AG04450 (cell line): ENCODE measurements around the gene DHRS1. TPM values are rescaled to one million over a fixed set of nuclear protein-coding genes. Genes with fewer than 3 reads are reported as not detected.

Experiments used
- CTCF ChIA-PET: fragments of 300-600, 350-600 bp; formaldehyde crosslinking; extraction: SDS; loops from one replicate; lab custom pipeline; 2022; ENCODE audit warnings: antibody characterized with exemption, inconsistent platforms; lab: Charles Lee
- POLR2A ChIA-PET: fragments of 350-600 bp; formaldehyde crosslinking; extraction: SDS; loops from one replicate; lab custom pipeline; 2021; ENCODE audit warnings: antibody characterized with exemption, inconsistent platforms; lab: Yijun Ruan, JAX
- DNase-seq: peaks from one replicate; pipeline ENCODE4 v3.0.0-alpha.2; 2011; ENCODE audit warnings: low read depth, low spot score
- H3K27ac ChIP-seq: one replicate; pipeline ENCODE4 v1.5.1; 2012; ENCODE audit warnings: low read depth, low read length, control low read depth
- H3K27me3 ChIP-seq: one replicate; pipeline ENCODE4 v1.6.0; 2012; ENCODE audit warnings: low read length; ENCODE audit not compliant: control insufficient read depth, insufficient read depth
- H3K4me3 ChIP-seq: 2 replicates; pipeline ENCODE4 v1.5.1; 2011; ENCODE audit warnings: mild to moderate bottlenecking, low read depth, low read length, control low read depth
- H3K9me3 ChIP-seq: 2 replicates; pipeline ENCODE4 v1.5.1; 2012; ENCODE audit warnings: low read length; ENCODE audit not compliant: control insufficient read depth, insufficient read depth
- CTCF ChIP-seq: IDR thresholded peaks from 2 replicates; pipeline ENCODE4 v1.5.1; 2011; ENCODE audit warnings: low read depth, low read length, control low read depth, inconsistent platforms
- polyA plus RNA-seq: library from polyadenylated mRNA; depleted of rRNA; stranded (reverse); fragments of >200 nt; gene quantifications from 2 replicates; pipeline ENCODE4 v1.2.3, GENCODE V29; 2011

Gene DHRS1
- polyA plus RNA-seq, 1 experiment = 33.8 TPM

GRCh38 chr14:24324024-24324423 lies 24.4 kb upstream of the DHRS1 start:
- H3K27me3 ChIP-seq = peaks cover 34% of the 10 kb centered on the region
- POLR2A ChIA-PET = interaction anchor here (1.1 kb wide), 1 partner anchor 114 kb away, joined by 4 read pairs; no protein-coding TSS in a partner anchor
- no peak overlapping the region for H3K4me3 ChIP-seq
- CTCF ChIA-PET = interaction anchor here (1.6 to 21.9 kb wide), 3 partner anchors 9 to 109 kb away, joined by 19 to 712 read pairs (median 38); partner anchors contain the start of genes CBLN3, CIDEB, KHNYN and LTB4R2
- TF ChIP-seq CTCF = no peak
- DNase-seq = no peak
- H3K9me3 ChIP-seq = no peaks in the 10 kb centered on the region
- H3K27ac ChIP-seq = no peak overlapping the region

- CTCF ChIA-PET = interaction anchor here (2.5 to 21.9 kb wide), 3 partner anchors 10 to 110 kb away, joined by 18 to 712 read pairs (median 38); partner anchors contain the start of genes CBLN3, CIDEB, KHNYN and LTB4R2
Measured at GRCh38 chr14:24323341-24323740, 23.8 kb upstream of the DHRS1 start.

GRCh38 chr14:24322672-24323071 lies 23.1 kb upstream of the DHRS1 start:
- Histone ChIP-seq H3K4me3 (no peak overlapping the region), H3K9me3 (no peaks in the 10 kb centered on the region), H3K27ac (no peak overlapping the region), H3K27me3 (peaks cover 41% of the 10 kb centered on the region)
- ChIA-PET CTCF (interaction anchor here (0.6 to 21.9 kb wide), 4 partner anchors 11 to 170 kb away, joined by 3 to 712 read pairs (median 28); partner anchors contain the start of genes CBLN3, CIDEB, KHNYN and LTB4R2), POLR2A (interaction anchor here (1.1 kb wide), 1 partner anchor 23 kb away, joined by 3 read pairs; the partner anchor contains the start of gene NOP9)
- no peak for DNase-seq
- no peak for TF ChIP-seq CTCF

More at GRCh38 chr14:24323341-24323740, 23.8 kb upstream of the DHRS1 start:
- Histone ChIP-seq H3K27ac (no peak overlapping the region), H3K4me3 (no peak overlapping the region), H3K9me3 (no peaks in the 10 kb centered on the region), H3K27me3 (peaks cover 39% of the 10 kb centered on the region)
- no peak for TF ChIP-seq CTCF
- DNase-seq = no peak
- POLR2A ChIA-PET = no interaction called here

GRCh38 chr14:24321212-24321975 lies 21.8 kb upstream of the DHRS1 start:
- Histone ChIP-seq H3K4me3 (no peak overlapping the region), H3K27me3 (peaks cover 36% of the 10 kb centered on the region), H3K27ac (no peak overlapping the region), H3K9me3 (no peaks in the 10 kb centered on the region; the same call in 1 of the 2 replicates)
- no peak for TF ChIP-seq CTCF
- CTCF ChIA-PET = interaction anchor here (1.2 to 21.9 kb wide), 5 partner anchors 12 to 112 kb away, joined by 4 to 712 read pairs (median 18); partner anchors contain the start of genes CBLN3, CIDEB, KHNYN and LTB4R2
- POLR2A ChIA-PET = interaction anchor here (1.1 kb wide), 1 partner anchor 21 kb away, joined by 3 read pairs; the partner anchor contains the start of gene NOP9
- no peak for DNase-seq
